HEK293T (cell line): ENCODE measurements around the gene SKAP2.
A peak's percentile ranks its signal among the peaks of the same experiment; 100 is the strongest.

ENCODE experiments used
- CTCF ChIA-PET: fragments of 350-600 bp; formaldehyde crosslinking; extraction: SDS; loops from one replicate; lab custom pipeline; 2021; ENCODE audit warnings: antibody characterized with exemption, inconsistent platforms; lab: Yijun Ruan, JAX
- POLR2A ChIA-PET: fragments of 350-600 bp; formaldehyde crosslinking; extraction: SDS; loops from one replicate; lab custom pipeline; 2020; ENCODE audit warnings: antibody characterized with exemption, inconsistent platforms; lab: Yijun Ruan, JAX
- DNase-seq: peaks from one replicate; pipeline ENCODE4 v3.0.0; 2012; ENCODE audit warnings: mixed read lengths; ENCODE audit errors: extremely low spot score
- ARNT ChIP-seq: fragments of 450-650 bp; IDR thresholded peaks from 2 replicates; pipeline ENCODE4 v1.6.1; 2017; ENCODE audit warnings: mild to moderate bottlenecking
- BHLHE40 ChIP-seq: fragments of 450-650 bp; IDR thresholded peaks from 2 replicates; pipeline ENCODE4 v1.6.1; 2016; ENCODE audit warnings: mild to moderate bottlenecking, moderate library complexity, borderline replicate concordance
- CTBP1 ChIP-seq: fragments of 450-650 bp; IDR thresholded peaks from 2 replicates; pipeline ENCODE4 v1.6.1; 2016; ENCODE audit warnings: borderline replicate concordance
- ELF4 ChIP-seq: fragments of 450-650 bp; IDR thresholded peaks from 2 replicates; pipeline ENCODE4 v1.6.1; 2017; ENCODE audit warnings: antibody characterized with exemption
- FOXA1 ChIP-seq: fragments of 450-650 bp; IDR thresholded peaks from 2 replicates; pipeline ENCODE4 v1.6.1; 2016; ENCODE audit warnings: mild to moderate bottlenecking
- FOXK2 ChIP-seq: fragments of 450-650 bp; IDR thresholded peaks from 2 replicates; pipeline ENCODE4 v1.6.1; 2016; ENCODE audit warnings: mild to moderate bottlenecking
- FOXM1 ChIP-seq: fragments of 450-650 bp; IDR thresholded peaks from 2 replicates; pipeline ENCODE4 v1.6.1; 2017; ENCODE audit warnings: mild to moderate bottlenecking, borderline replicate concordance
- HDGF ChIP-seq: fragments of 450-650 bp; IDR thresholded peaks from 2 replicates; pipeline ENCODE4 v1.6.1; 2017; ENCODE audit warnings: antibody characterized with exemption, borderline replicate concordance
- L3MBTL2 ChIP-seq: fragments of 450-650 bp; conservative IDR thresholded peaks from 2 replicates; pipeline ENCODE4 v1.6.1; 2016; ENCODE audit warnings: mild to moderate bottlenecking
- LEF1 ChIP-seq: fragments of 450-650 bp; IDR thresholded peaks from 2 replicates; pipeline ENCODE4 v1.6.1; 2017; ENCODE audit warnings: mild to moderate bottlenecking, borderline replicate concordance
- NFRKB ChIP-seq: fragments of 450-650 bp; IDR thresholded peaks from 2 replicates; pipeline ENCODE4 v1.6.1; 2016; ENCODE audit warnings: mild to moderate bottlenecking, moderate library complexity
- SP1 ChIP-seq: fragments of 450-650 bp; IDR thresholded peaks from 2 replicates; pipeline ENCODE4 v1.6.1; 2017
- SUZ12 ChIP-seq: fragments of 450-650 bp; IDR thresholded peaks from 2 replicates; pipeline ENCODE4 v1.6.1; 2016; ENCODE audit warnings: mild to moderate bottlenecking
- TARDBP ChIP-seq: fragments of 450-650 bp; IDR thresholded peaks from 2 replicates; pipeline ENCODE4 v1.6.1; 2016
- ZNF384 ChIP-seq: fragments of 450-650 bp; IDR thresholded peaks from 2 replicates; pipeline ENCODE4 v1.6.1; 2016
- TF ChIP-seq, protein P1 (sequence below): fragments of 450-650 bp; IDR thresholded peaks from 2 replicates; pipeline ENCODE4 v1.6.1; 2016

Gene SKAP2

DNA sequence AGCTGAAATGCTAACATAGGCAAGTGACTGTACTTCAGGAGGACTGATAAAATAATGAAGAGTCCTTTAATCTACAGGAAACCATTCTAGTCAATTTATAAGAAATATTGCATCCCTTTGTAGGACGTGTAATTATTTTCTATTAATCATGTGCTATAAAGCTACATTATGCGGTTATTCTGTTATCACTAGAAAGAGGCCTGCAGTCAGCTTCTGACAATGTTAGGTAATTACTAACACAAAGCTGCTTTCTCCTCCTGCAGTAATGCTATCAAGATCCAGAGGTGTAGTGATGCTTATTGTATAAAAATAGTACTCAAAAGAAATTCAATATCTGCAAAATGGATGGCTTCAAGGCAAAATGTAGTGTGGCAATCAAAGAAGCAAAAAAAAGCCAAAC, 191.1 kb downstream of the SKAP2 start:
- DNase-seq, result no peak
- TF ChIP-seq LEF1 (no peak), HDGF (no peak), ELF4 (no peak), FOXK2 (no peak), TARDBP (no peak), L3MBTL2 (no peak), ARNT (no peak), SUZ12 (no peak), NFRKB (no peak), BHLHE40 (no peak), FOXA1 (no peak), CTBP1 (no peak), SP1 (no peak)
- POLR2A ChIA-PET, result no interaction called here
- CTCF ChIA-PET, result interaction anchor here (0.6 kb wide), 2 partner anchors 9 to 481 kb away, joined by 3 to 5 read pairs; no protein-coding TSS in a partner anchor

DNA sequence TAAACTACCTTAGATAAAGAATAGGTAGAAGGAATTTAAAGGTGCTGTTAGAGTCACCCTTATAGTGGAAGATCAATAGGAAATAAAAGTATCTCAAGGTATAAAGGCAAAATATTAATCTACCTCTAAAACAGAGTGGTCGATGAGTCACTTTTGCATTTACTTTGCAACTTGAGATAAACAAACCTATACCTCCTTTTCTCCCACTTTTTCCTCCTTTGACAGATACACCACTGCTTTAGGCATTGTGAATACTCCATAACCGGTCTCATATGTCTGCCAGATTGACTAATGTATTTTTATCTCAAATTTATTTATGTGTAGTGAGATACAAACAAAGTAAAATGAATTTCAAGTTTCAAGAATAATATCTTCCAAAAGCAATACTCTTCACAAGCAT, 193.5 kb downstream of the SKAP2 start:
- ChIA-PET CTCF (no interaction called here), POLR2A (no interaction called here)
- DNase-seq, result no peak
- TF ChIP-seq ELF4 (no peak), ARNT (no peak), ZNF384 (no peak), SP1 (no peak), HDGF (no peak), FOXK2 (no peak), LEF1 (no peak), NFRKB (no peak), SUZ12 (no peak), TARDBP (no peak), L3MBTL2 (no peak)
- TF ChIP-seq, protein P1, sequence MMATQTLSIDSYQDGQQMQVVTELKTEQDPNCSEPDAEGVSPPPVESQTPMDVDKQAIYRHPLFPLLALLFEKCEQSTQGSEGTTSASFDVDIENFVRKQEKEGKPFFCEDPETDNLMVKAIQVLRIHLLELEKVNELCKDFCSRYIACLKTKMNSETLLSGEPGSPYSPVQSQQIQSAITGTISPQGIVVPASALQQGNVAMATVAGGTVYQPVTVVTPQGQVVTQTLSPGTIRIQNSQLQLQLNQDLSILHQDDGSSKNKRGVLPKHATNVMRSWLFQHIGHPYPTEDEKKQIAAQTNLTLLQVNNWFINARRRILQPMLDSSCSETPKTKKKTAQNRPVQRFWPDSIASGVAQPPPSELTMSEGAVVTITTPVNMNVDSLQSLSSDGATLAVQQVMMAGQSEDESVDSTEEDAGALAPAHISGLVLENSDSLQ, result no peak

DNA sequence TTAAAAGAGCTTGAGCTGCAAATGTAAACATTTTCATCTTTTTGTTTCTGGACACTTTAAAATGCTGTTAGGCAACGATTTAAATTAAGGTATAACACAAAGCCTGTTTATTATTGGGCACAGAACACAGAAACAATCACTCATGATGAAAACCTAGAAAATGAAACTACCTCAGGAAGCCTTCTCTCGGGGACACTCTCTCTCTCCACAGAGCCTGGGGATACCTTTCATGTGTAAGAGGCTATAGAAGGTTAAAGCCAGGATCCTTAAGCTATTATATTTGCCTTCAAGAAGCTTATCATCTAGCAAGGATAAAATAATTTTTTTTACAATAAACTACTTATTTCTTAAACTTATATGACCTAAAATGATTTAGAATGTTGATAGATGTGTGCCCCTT, 194.1 kb downstream of the SKAP2 start:
- TF ChIP-seq CTBP1 (no peak), FOXM1 (no peak), FOXK2 (no peak), HDGF (no peak), L3MBTL2 (no peak), ELF4 (no peak), SUZ12 (no peak), ZNF384 (no peak)
- CTCF ChIA-PET, result interaction anchor here (1.3 kb wide), 1 partner anchor 12 kb away, joined by 5 read pairs; no protein-coding TSS in a partner anchor
- no peak for DNase-seq
- POLR2A ChIA-PET, result interaction anchor here (0.6 kb wide), 1 partner anchor 17 kb away, joined by 3 read pairs; no protein-coding TSS in a partner anchor

DNA sequence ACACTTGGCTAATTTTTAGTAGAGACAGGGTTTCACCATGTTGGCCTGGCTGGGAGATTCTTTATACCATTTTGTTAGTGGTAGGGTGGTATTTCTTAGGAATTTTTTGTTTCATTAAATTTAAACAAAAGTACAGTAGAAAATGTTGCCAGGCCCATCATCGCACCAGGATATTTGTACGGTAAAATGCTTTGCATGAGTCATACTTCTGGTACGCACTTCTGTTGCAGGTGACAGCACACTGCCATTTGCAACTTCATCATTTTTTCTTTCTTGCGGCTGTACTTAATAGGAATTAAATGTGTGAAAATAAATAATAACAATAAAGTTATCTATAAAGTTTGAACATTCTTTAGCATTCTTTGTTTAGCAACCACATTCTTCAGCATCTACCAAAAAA, 195.6 kb downstream of the SKAP2 start:
- CTCF ChIA-PET, result interaction anchor here (0.7 kb wide), 1 partner anchor 294 kb away, joined by 4 read pairs; no protein-coding TSS in a partner anchor
- POLR2A ChIA-PET, result no interaction called here
- DNase-seq, result no peak
- TF ChIP-seq NFRKB (no peak), CTBP1 (no peak), ARNT (no peak), ELF4 (no peak), FOXA1 (no peak), SP1 (no peak), FOXM1 (no peak), BHLHE40 (no peak), ZNF384 (no peak), TARDBP (no peak), SUZ12 (no peak), FOXK2 (no peak)
- TF ChIP-seq, protein P1, result no peak

DNA sequence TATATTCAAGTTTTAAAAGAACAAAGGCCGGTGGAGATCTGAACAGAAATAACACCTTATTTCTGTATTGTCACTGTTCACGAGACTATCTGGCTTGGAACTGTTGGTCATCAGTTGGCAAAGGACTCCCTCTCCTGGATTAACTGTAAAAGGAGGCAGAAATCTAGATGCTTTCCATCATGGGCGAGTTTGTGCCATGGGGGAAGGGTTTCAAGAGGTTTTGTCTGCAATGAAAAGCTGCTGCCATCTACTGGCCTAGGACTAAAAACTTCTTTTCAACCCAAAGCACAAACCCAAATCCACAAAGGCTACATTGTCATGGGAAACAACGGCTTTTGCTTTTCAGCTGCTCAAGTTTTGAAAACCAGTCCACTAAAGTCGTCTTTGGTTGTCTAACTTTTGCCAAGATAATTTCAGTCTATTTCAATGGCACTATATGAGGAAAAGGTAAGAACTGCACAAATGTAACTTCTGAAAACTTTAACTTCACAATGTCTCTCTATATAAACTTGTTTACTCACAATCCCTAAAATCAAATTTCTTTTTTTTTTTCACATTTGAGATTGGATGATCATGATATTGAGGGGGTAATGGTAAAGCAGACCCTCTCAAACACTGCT, 196.8 kb downstream of the SKAP2 start:
- peak; percentile 76 for DNase-seq
- TF ChIP-seq, protein P1, result peak; percentile 32
- no peak for TF ChIP-seq SP1
- ChIA-PET POLR2A (interaction anchor here (0.9 to 1.2 kb wide), 3 partner anchors 269 to 494 kb away, joined by 3 read pairs; no protein-coding TSS in a partner anchor), CTCF (interaction anchor here (0.6 to 1.6 kb wide), 11 partner anchors 8 to 304 kb away, joined by 3 to 17 read pairs (median 3); no protein-coding TSS in a partner anchor)

DNA sequence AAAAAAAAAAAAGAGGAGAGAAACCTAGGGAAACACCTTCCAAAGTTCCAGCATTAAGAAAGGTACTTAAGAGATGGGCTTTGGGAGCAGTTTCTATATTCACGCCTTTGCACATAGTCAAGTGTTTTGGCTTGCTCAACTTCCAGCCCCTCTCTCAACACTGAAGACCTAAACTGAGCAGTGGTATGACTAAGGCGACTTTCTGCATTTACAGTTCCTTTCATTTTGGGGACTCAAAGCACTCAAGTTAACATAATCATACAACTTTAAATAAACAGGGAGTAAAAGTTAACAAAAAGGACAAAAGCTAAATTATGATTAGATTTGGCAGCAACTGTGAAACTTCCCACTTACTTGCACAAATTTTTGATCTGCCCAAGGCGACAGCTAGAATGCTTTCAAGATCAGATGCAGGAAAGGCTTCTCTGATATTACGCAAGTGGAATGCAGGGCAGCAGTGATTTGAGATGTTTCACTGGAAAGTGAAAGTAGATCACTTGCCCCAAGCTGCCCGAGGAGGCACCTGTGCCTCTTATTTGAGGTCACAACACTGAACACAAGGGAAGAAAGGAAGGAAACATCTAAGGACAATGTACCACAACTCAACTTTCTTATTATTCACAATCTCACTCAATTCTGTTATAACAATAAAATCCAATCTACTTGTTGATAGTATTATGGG, 199.5 kb downstream of the SKAP2 start:
- TF ChIP-seq FOXK2, result no peak
- no peak for TF ChIP-seq ARNT
- no peak for TF ChIP-seq BHLHE40
- no peak for TF ChIP-seq SP1
- no peak for TF ChIP-seq CTBP1
- TF ChIP-seq ELF4, result no peak
- TF ChIP-seq HDGF, result no peak
- TF ChIP-seq TARDBP, result no peak
- TF ChIP-seq L3MBTL2, result no peak
- TF ChIP-seq FOXA1, result no peak
- TF ChIP-seq LEF1, result no peak
- no peak for TF ChIP-seq NFRKB
- TF ChIP-seq FOXM1, result no peak
- TF ChIP-seq ZNF384, result no peak
- TF ChIP-seq, protein P1, result no peak
- TF ChIP-seq SUZ12, result no peak
- POLR2A ChIA-PET, result no interaction called here
- DNase-seq, result no peak
- CTCF ChIA-PET, result interaction anchor here (0.7 to 1.6 kb wide), 3 partner anchors 8 to 295 kb away, joined by 3 to 11 read pairs (median 6); no protein-coding TSS in a partner anchor
